Erythroblast (primary cell): ENCODE data around the gene CASZ1.

ENCODE experiments used
- GATA1 ChIP-seq: IDR thresholded peaks from 2 replicates; pipeline ENCODE4 v1.6.1; 2011; ENCODE audit warnings: low read depth, mild to moderate bottlenecking, control low read depth, low read length, moderate library complexity
- POLR2A ChIP-seq: IDR thresholded peaks from 2 replicates; pipeline ENCODE4 v1.6.1; 2011; ENCODE audit warnings: mild to moderate bottlenecking, low read length

DNA sequence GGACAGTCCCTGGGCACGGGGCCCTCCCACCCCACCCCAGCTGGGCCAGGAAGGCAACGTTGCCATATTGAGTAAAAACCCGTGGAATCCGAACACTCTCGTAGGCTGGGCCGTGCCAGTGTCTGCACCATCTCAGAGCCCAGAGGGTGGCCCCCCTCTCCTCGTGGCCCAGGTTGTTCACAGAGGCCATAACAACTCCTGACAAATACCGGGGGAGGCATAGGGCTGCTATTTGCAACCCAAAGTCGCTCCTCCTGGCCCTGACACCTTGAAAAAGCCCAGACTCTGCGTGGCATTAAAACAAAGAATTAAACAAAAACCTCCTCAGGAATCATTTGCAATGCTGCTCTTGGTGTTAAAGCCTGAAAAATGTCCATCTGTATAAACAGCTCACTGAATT is 141.4 kb downstream of the CASZ1 start:
- TF ChIP-seq POLR2A (no peak), GATA1 (no peak)
